ENCODE measurements around the gene PSMC3. TPM values are rescaled to one million over a fixed set of nuclear protein-coding genes. Genes with fewer than 3 reads are reported as not detected.

Gene PSMC3
- total RNA-seq, 1 experiment from 2014 or later: 179 TPM

GRCh38 chr11:47469361-47470179 lies 43.3 kb upstream of the PSMC3 start:
- Histone ChIP-seq H3K4me2 (ENCODE audit: insufficient read depth, insufficient read length, low read length) (no peak overlapping the region), H4K8ac (replicated peaks; ENCODE audit: insufficient read length, low read depth, low read length) (no peak overlapping the region), H3K27me3 (ENCODE audit: insufficient read depth, low read length) (no peaks in the 10 kb centered on the region), H3K27ac (ENCODE audit: insufficient read length, low read depth, low read length) (no peak overlapping the region), H2BK12ac (ENCODE audit: insufficient read length, low read depth, low read length) (no peak overlapping the region), H3K9ac (ENCODE audit: extremely low read depth, insufficient read length, low read length) (no peak overlapping the region), H2AFZ (ENCODE audit: low read length) (no peak overlapping the region), H3K4me1 (ENCODE audit: insufficient read depth, low read length) (peaks cover 3% of the 10 kb centered on the region; the same call in 1 of the 2 replicates), H3K18ac (ENCODE audit: insufficient read length, low read depth, low read length) (no peak overlapping the region), H3K9me3 (ENCODE audit: control insufficient read depth, low read depth, low read length) (no peaks in the 10 kb centered on the region), H3K4ac (ENCODE audit: low read depth, low read length) (no peak overlapping the region), H3T11ph (ENCODE audit: low read length) (no peak overlapping the region), H4K5ac (ENCODE audit: insufficient read length, low read depth, low read length) (no peak overlapping the region), H2BK5ac (ENCODE audit: insufficient read length, low read length) (no peak overlapping the region), H2BK15ac (ENCODE audit: low read depth, low read length) (no peak overlapping the region), H2AK5ac (ENCODE audit: insufficient read length, low read length) (no peak overlapping the region), H3K56ac (ENCODE audit: insufficient read length, low read depth, low read length) (no peak overlapping the region), H2BK20ac (ENCODE audit: low read depth, low read length, poor library complexity, severe bottlenecking) (no peak overlapping the region), H4K20me1 (ENCODE audit: control insufficient read depth, insufficient read depth, insufficient read length) (no peaks in the 10 kb centered on the region), H3K23me2 (ENCODE audit: insufficient read length, low read depth, low read length, poor library complexity, severe bottlenecking) (no peaks in the 10 kb centered on the region), H3K79me2 (ENCODE audit: insufficient read depth, low read length) (0 out of 2 replicates have a peak, but pooled peaks cover 2% of the 10 kb centered on the region), H3K23ac (ENCODE audit: insufficient read length, low read depth, low read length) (no peak overlapping the region), H4K91ac (ENCODE audit: insufficient read length, low read depth, low read length) (no peak overlapping the region), H3K79me1 (ENCODE audit: insufficient read depth, low read depth, low read length, poor library complexity, severe bottlenecking) (no peaks in the 10 kb centered on the region), H3K14ac (ENCODE audit: insufficient read depth, low read length) (no peak overlapping the region), H2BK120ac (ENCODE audit: low read depth, low read length, poor library complexity, severe bottlenecking) (no peak overlapping the region)
- H3K27me3 Mint-ChIP-seq (ENCODE audit: low read depth): no peaks in the 10 kb centered on the region
- no peak for DNase-seq
- TF ChIP-seq CTCF (conservative IDR thresholded peaks at IDR 0.05): no peak
- no peak overlapping the region; a peak in 1 of 5 replicates for H3K4me3 Mint-ChIP-seq
- peaks cover 45 to 55% of the 10 kb centered on the region in 2 experiments for H3K4me1 Mint-ChIP-seq
- WGBS (ENCODE audit: extremely low coverage, insufficient read length, low lambda C conversion rate): no CpG with 5 or more reads among the region's 7 CpGs
- peaks cover 39 to 84% (median 63%) of the 10 kb centered on the region in 3 experiments; a peak in 6 of 7 replicates for H3K36me3 Mint-ChIP-seq (ENCODE audit: insufficient read depth in 1 of 3, low read depth in 3 of 3)
- H3K27ac Mint-ChIP-seq: peak overlapping the region in 2 of 3 experiments; percentile 65 to 87; a peak in 5 of 7 replicates
- H3K9me3 Mint-ChIP-seq: no peaks in the 10 kb centered on the region
